HCT116 (cell line): ENCODE data around the gene TAAR6. TPM values are rescaled to one million over a fixed set of nuclear protein-coding genes. Genes with fewer than 3 reads are reported as not detected.

ENCODE experiments used
- ATAC-seq: fragments of 200-7000 bp; cut with Tn5 transposase; 2 replicates; pipeline ENCODE4 v1.9.1; 2020; ENCODE audit warnings: mild to moderate bottlenecking, moderate library complexity
- BruUV-seq: library from RNA; stranded (reverse); fragments of 400-500 nt; replicated peaks from 2 replicates; lab custom pipeline; 2021; lab: Mats Ljungman, UMichigan
- CTCF ChIA-PET: fragments of 300-600 bp; sonication (Branson Sonifier 250); formaldehyde crosslinking; loops from one replicate; lab custom pipeline; 2021; ENCODE audit warnings: antibody characterized with exemption; lab: Charles Lee
- POLR2A ChIA-PET: fragments of 300-600, 350-600 bp; sonication (Branson Sonifier 250); formaldehyde crosslinking; loops from one replicate; lab custom pipeline; 2021; ENCODE audit warnings: antibody characterized with exemption; lab: Charles Lee
- RAD21 ChIA-PET, 2 experiments: fragments of 300-600 bp; sonication (Branson Sonifier 250); formaldehyde crosslinking; loops; one replicate each; lab custom pipeline; 2023; ENCODE audit warnings: low total read pairs in 2 of 2; ENCODE audit not compliant: uncharacterized antibody in 2 of 2, unreplicated experiment in 2 of 2, low non-redundant PET in 1 of 2; lab: Charles Lee
- DNase-seq: peaks from one replicate; pipeline ENCODE4 v3.0.0-alpha.2; 2010; ENCODE audit warnings: low read depth, low spot score
- H2AFZ ChIP-seq: fragments of 200-600 bp; shearing (Covaris generic), sonication (generic); 2 replicates; pipeline ENCODE4 v1.6.1; 2017; ENCODE audit warnings: low read depth, mixed run types, mixed read lengths, antibody characterized with exemption, low read length; ENCODE audit not compliant: poor library complexity, severe bottlenecking
- H3K27ac ChIP-seq: 2 replicates; pipeline ENCODE4 v1.5.1; 2012; ENCODE audit warnings: low read depth, low read length
- H3K27me3 ChIP-seq: fragments of 200-600 bp; sonication (generic); 2 replicates; pipeline ENCODE4 v1.6.1; 2016; ENCODE audit warnings: mixed run types, low read length, mixed read lengths; ENCODE audit not compliant: insufficient read depth
- H3K36me3 ChIP-seq, 2 experiments: fragments of 200-500 bp in 1 of 2; fragments of 200-600 bp in 1 of 2; sonication (Bioruptor generic) in 1 of 2; sonication (generic) in 1 of 2; 2 replicates each; pipeline versions ENCODE4 v1.5.1 to v1.6.1; 2014 to 2016; ENCODE audit warnings: low read length in 2 of 2, inconsistent platforms in 1 of 2, mixed read lengths in 1 of 2, mixed run types in 1 of 2; ENCODE audit not compliant: insufficient read depth in 2 of 2, control insufficient read depth in 1 of 2
- H3K4me1 ChIP-seq, 2 experiments: fragments of 200-600 bp in 1 of 2; sonication (generic) in 1 of 2; 2 replicates each; pipeline versions ENCODE4 v1.5.1 to v1.6.1; 2012 to 2017; ENCODE audit warnings: low read length in 2 of 2, inconsistent platforms in 1 of 2, mild to moderate bottlenecking in 1 of 2, mixed read lengths in 1 of 2, mixed run types in 1 of 2, moderate library complexity in 1 of 2; ENCODE audit not compliant: insufficient read depth in 2 of 2, control insufficient read depth in 1 of 2
- H3K4me2 ChIP-seq: fragments of 200-600 bp; sonication (generic); 2 replicates; pipeline ENCODE4 v1.6.1; 2017; ENCODE audit warnings: mixed run types, low read length, mixed read lengths
- H3K4me3 ChIP-seq, 2 experiments: fragments of 200-600 bp in 1 of 2; sonication (generic) in 1 of 2; replicated peaks in 1 of 2; 2 replicates each; pipeline ENCODE4 v1.5.1; 2011 to 2016; ENCODE audit warnings: low read length in 2 of 2, control low read depth in 1 of 2, low read depth in 1 of 2, mild to moderate bottlenecking in 1 of 2, mixed read lengths in 1 of 2, mixed run types in 1 of 2
- H3K79me2 ChIP-seq: fragments of 200-600 bp; sonication (generic); 2 replicates; pipeline ENCODE4 v1.6.1; 2017; ENCODE audit warnings: mild to moderate bottlenecking, mixed run types, low read length, moderate library complexity, mixed read lengths; ENCODE audit not compliant: insufficient read depth
- H3K9ac ChIP-seq: fragments of 200-600 bp; sonication (generic); 2 replicates; pipeline ENCODE4 v1.6.1; 2016; ENCODE audit warnings: low read length, mixed read lengths
- H3K9me2 ChIP-seq: fragments of 200-600 bp; sonication (generic), shearing (Covaris generic); 2 replicates; pipeline ENCODE4 v1.6.1; 2017; ENCODE audit warnings: mixed run types, mild to moderate bottlenecking, moderate library complexity; ENCODE audit not compliant: insufficient read depth
- H3K9me3 ChIP-seq, 2 experiments: fragments of 200-500 bp in 1 of 2; fragments of 200-600 bp in 1 of 2; sonication (Bioruptor generic) in 1 of 2; sonication (generic) in 1 of 2; 2 replicates each; pipeline ENCODE4 v1.6.1; 2014 to 2017; ENCODE audit warnings: low read length in 2 of 2, mixed read lengths in 2 of 2, inconsistent platforms in 1 of 2, low read depth in 1 of 2, mild to moderate bottlenecking in 1 of 2, mixed run types in 1 of 2, moderate library complexity in 1 of 2; ENCODE audit not compliant: control insufficient read depth in 1 of 2, insufficient read depth in 1 of 2
- H4K20me1 ChIP-seq: fragments of 200-600 bp; sonication (generic), shearing (Covaris generic); 2 replicates; pipeline ENCODE4 v1.6.1; 2017; ENCODE audit warnings: mixed run types, mild to moderate bottlenecking, moderate library complexity; ENCODE audit not compliant: insufficient read depth
- CBX3 ChIP-seq: IDR thresholded peaks from 2 replicates; pipeline ENCODE4 v1.6.1; 2012; ENCODE audit warnings: low read depth
- CEBPB ChIP-seq: IDR thresholded peaks from 2 replicates; pipeline ENCODE4 v1.6.1; 2012; ENCODE audit warnings: low read depth
- EGR1 ChIP-seq: IDR thresholded peaks from 2 replicates; pipeline ENCODE4 v1.6.1; 2012; ENCODE audit warnings: low read depth
- ELF1 ChIP-seq: IDR thresholded peaks from 2 replicates; pipeline ENCODE4 v1.6.1; 2012; ENCODE audit warnings: low read depth, borderline replicate concordance
- EZH2 ChIP-seq: fragments of 200-600 bp; sonication (generic); IDR thresholded peaks from 2 replicates; pipeline ENCODE4 v1.6.1; 2017; ENCODE audit warnings: antibody characterized with exemption, mixed run types
- EZH2phosphoT487 ChIP-seq: fragments of 200-600 bp; IDR thresholded peaks from 2 replicates; pipeline ENCODE4 v1.6.1; 2018; ENCODE audit warnings: antibody characterized with exemption, borderline replicate concordance
- FOSL1 ChIP-seq: IDR thresholded peaks from 2 replicates; pipeline ENCODE4 v1.6.1; 2012; ENCODE audit warnings: low read depth
- JUND ChIP-seq: IDR thresholded peaks from 2 replicates; pipeline ENCODE4 v1.6.1; 2012
- POLR2A ChIP-seq: IDR thresholded peaks from 2 replicates; pipeline ENCODE4 v1.7.0; 2011; ENCODE audit warnings: borderline replicate concordance; ENCODE audit not compliant: insufficient read depth, insufficient read length; ENCODE audit errors: extremely low read depth
- POLR2AphosphoS5 ChIP-seq: IDR thresholded peaks from 2 replicates; pipeline ENCODE4 v1.6.1; 2011; ENCODE audit warnings: mild to moderate bottlenecking, low read depth, low read length, moderate library complexity
- RAD21 ChIP-seq: IDR thresholded peaks from 2 replicates; pipeline ENCODE4 v1.6.1; 2012; ENCODE audit warnings: low read depth, mild to moderate bottlenecking
- REST ChIP-seq: IDR thresholded peaks from 2 replicates; pipeline ENCODE4 v1.6.1; 2012; ENCODE audit warnings: low read depth
- SIN3A ChIP-seq: IDR thresholded peaks from 2 replicates; pipeline ENCODE4 v1.6.1; 2012; ENCODE audit warnings: low read depth
- SP1 ChIP-seq: IDR thresholded peaks from 2 replicates; pipeline ENCODE4 v1.6.1; 2012; ENCODE audit warnings: low read depth
- SRF ChIP-seq: IDR thresholded peaks from 2 replicates; pipeline ENCODE4 v1.6.1; 2012; ENCODE audit warnings: low read depth
- TCF7L2 ChIP-seq: IDR thresholded peaks from 2 replicates; pipeline ENCODE4 v1.7.0; 2011; ENCODE audit warnings: borderline replicate concordance, inconsistent platforms; ENCODE audit not compliant: insufficient read depth, insufficient read length; ENCODE audit errors: extremely low read depth
- YY1 ChIP-seq: IDR thresholded peaks from 2 replicates; pipeline ENCODE4 v1.6.1; 2011; ENCODE audit warnings: low read length, low read depth, moderate library complexity, mild to moderate bottlenecking; ENCODE audit not compliant: insufficient replicate concordance; ENCODE audit errors: extremely low read depth
- ZBTB33 ChIP-seq: IDR thresholded peaks from 2 replicates; pipeline ENCODE4 v1.6.1; 2011; ENCODE audit warnings: mild to moderate bottlenecking, low read length, moderate library complexity; ENCODE audit not compliant: insufficient replicate concordance; ENCODE audit errors: extremely low read depth
- ZFX ChIP-seq: fragments of 450-650 bp; IDR thresholded peaks from 2 replicates; pipeline ENCODE4 v1.6.1; 2017
- intact Hi-C: fragments of 100-400 bp; cut with micrococcal nuclease; formaldehyde crosslinking; loops from 2 replicates; pipeline ENCODE4 v1.10.0; 2022
- total RNA-seq: library from RNA; stranded (reverse); gene quantifications from one replicate; pipeline ENCODE4 v1.2.1, GENCODE V29; 2021; ENCODE audit not compliant: unreplicated experiment
- TF ChIP-seq, protein P1 (sequence below), 3 experiments: fragments of 200-600 bp in 1 of 3; sonication (generic) in 1 of 3; IDR thresholded peaks in 2 of 3; conservative IDR thresholded peaks in 1 of 3; 2 replicates each; pipeline ENCODE4 v1.5.1; 2012 to 2017; ENCODE audit warnings: low read depth in 2 of 3, low read length in 2 of 3, antibody characterized with exemption in 1 of 3, borderline replicate concordance in 1 of 3, control low read depth in 1 of 3, mild to moderate bottlenecking in 1 of 3, mixed read lengths in 1 of 3, mixed run types in 1 of 3, moderate library complexity in 1 of 3; ENCODE audit not compliant: insufficient read depth in 1 of 3

Gene TAAR6
- total RNA-seq, 1 experiment from 2014 or later = not detected

GRCh38 chr6:132596201-132596600 is 26.1 kb downstream of the TAAR6 start:
- ChIA-PET RAD21 (no interaction called here), CTCF (no interaction called here), POLR2A (no interaction called here)
- no peaks in the 10 kb centered on the region for H4K20me1 ChIP-seq
- no peaks in the 10 kb centered on the region for H3K27me3 ChIP-seq
- no peaks in the 10 kb centered on the region for H3K9me2 ChIP-seq
- no peak overlapping the region for H3K9ac ChIP-seq
- H3K36me3 ChIP-seq = no peaks in the 10 kb centered on the region
- TF ChIP-seq SIN3A (no peak), JUND (no peak), ZFX (no peak), EGR1 (no peak), EZH2phosphoT487 (no peak), ZBTB33 (no peak), EZH2 (no peak), POLR2AphosphoS5 (no peak), CEBPB (no peak), ELF1 (no peak), TCF7L2 (no peak), RAD21 (no peak), SP1 (no peak), SRF (no peak), YY1 (no peak), REST (no peak), FOSL1 (no peak), CBX3 (no peak), POLR2A (no peak)
- TF ChIP-seq, protein P1, sequence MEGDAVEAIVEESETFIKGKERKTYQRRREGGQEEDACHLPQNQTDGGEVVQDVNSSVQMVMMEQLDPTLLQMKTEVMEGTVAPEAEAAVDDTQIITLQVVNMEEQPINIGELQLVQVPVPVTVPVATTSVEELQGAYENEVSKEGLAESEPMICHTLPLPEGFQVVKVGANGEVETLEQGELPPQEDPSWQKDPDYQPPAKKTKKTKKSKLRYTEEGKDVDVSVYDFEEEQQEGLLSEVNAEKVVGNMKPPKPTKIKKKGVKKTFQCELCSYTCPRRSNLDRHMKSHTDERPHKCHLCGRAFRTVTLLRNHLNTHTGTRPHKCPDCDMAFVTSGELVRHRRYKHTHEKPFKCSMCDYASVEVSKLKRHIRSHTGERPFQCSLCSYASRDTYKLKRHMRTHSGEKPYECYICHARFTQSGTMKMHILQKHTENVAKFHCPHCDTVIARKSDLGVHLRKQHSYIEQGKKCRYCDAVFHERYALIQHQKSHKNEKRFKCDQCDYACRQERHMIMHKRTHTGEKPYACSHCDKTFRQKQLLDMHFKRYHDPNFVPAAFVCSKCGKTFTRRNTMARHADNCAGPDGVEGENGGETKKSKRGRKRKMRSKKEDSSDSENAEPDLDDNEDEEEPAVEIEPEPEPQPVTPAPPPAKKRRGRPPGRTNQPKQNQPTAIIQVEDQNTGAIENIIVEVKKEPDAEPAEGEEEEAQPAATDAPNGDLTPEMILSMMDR (IDR thresholded peaks at IDR 0.05 in 2 of 3, conservative IDR thresholded peaks at IDR 0.05 in 1 of 3; ENCODE audit: borderline replicate concordance in 1 of 3, insufficient read depth in 1 of 3, low read depth in 2 of 3, low read length in 2 of 3) = no peak
- no peaks in the 10 kb centered on the region for H3K79me2 ChIP-seq
- H3K4me1 ChIP-seq = peaks cover 0 to 5% of the 10 kb centered on the region in 2 experiments; a peak in 1 of 4 replicates
- H3K4me2 ChIP-seq = no peak overlapping the region
- H3K27ac ChIP-seq = no peak overlapping the region
- H3K9me3 ChIP-seq = no peaks in the 10 kb centered on the region
- no peak overlapping the region for H2AFZ ChIP-seq
- no TSS peak for BruUV-seq
- no peak for DNase-seq
- ATAC-seq = no peak
- no peak overlapping the region for H3K4me3 ChIP-seq
- intact Hi-C loops = no loop called here
